Stimulated activated CD8-positive, alpha-beta memory T cell treated with anti-CD3 and anti-CD28 coated beads, Interleukin-4, amount 100 ng/mL, for 48 hours (primary cell): ENCODE results near the gene LRRC3C.
"Not testable (repeated sequence)": the region's sequence is repeated elsewhere in the genome, so short reads cannot be mapped to it uniquely, and the experiment has no call there.

ENCODE experiments used
- DNase-seq: peaks from one replicate; pipeline ENCODE4 v3.0.0-alpha.2; 2020

Gene LRRC3C

DNA sequence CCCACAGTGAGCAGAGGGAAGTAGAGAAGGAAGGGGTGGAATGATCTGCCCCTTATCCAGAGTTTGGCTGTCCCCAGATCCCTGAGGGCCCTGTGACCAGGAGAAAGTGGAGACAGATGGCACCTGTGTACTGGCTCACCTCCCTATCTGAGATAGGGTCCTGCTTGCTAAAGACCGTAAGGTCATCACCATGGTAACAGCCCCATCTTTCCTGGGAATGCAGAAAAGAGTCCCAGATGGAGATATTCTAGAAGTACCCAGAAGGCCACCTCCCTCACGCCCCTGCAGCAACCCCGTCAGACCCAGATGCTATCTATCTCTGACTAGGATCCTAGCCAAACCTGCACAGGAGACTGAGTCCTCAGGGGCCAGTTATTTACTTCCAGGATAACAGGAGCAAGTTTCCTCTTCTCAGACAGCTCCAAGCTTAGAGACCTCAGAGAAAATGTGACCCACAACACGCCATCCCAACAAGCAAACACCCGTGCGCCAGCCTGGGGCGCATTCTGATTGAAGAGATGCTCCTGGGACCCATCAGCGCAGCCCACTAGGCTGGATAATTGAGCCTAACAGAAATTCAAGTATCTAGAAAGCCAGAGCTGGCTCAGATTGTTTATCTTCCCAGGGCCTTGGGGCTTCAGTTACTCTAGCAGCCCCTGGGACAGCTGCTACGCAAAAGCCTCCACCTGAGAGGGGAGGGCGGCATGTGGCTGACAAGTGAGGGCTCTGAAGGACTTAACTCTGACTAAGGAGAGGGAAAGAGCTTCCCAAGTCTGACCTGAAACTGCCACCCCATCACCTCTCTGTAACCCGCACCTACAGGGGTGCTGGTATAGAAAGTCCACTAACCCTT is 2.0 kb upstream of the LRRC3C start:
- no peak for DNase-seq

DNA sequence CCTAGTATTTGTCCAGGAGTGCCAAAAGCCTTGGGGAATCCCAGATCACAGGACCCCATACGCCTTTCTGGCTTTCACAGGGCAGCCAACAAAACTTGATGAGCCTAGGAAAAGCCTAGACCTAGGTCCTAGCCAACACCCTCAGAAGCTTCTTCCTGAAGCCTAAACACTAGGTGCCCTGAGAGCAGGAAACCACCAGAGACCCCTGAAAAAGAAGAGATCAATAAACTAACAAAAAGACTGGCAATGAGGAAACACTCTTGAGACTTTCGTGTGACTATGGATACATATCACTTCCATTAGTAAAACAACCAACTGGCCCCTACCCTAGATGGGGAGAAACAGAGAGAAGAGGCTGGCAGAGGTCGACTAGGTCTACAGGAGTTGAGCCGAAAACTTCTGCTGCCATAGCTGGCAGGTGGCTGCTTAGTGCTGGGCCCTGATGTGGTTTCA is 1.4 kb upstream of the LRRC3C start:
- DNase-seq: no peak

DNA sequence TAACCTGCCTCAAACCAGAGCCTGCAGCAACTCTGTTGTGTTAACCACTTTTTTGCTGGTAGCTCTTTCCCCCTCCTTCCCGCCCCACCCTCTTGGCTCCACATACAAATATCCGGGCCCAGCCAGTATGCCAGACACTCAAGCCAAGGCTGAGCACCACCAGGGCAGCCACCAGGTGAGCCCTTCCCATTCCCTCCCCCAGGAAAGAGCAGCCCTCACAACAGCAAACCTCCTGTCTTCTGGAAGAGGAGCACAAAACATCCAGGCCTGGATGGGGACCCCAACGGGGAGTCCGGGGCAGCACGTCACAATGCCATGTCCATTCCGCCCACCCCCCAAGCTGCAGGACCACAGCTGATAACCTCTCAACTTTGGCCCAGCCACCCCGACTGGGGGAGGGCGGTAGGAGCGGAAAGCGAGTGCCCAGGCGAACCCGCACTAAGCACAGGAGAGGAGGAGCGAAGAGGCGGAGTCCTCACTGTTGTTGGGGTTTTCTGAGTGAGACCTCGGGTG is 888 bp upstream of the LRRC3C start:
- peak; percentile 71 for DNase-seq

DNA sequence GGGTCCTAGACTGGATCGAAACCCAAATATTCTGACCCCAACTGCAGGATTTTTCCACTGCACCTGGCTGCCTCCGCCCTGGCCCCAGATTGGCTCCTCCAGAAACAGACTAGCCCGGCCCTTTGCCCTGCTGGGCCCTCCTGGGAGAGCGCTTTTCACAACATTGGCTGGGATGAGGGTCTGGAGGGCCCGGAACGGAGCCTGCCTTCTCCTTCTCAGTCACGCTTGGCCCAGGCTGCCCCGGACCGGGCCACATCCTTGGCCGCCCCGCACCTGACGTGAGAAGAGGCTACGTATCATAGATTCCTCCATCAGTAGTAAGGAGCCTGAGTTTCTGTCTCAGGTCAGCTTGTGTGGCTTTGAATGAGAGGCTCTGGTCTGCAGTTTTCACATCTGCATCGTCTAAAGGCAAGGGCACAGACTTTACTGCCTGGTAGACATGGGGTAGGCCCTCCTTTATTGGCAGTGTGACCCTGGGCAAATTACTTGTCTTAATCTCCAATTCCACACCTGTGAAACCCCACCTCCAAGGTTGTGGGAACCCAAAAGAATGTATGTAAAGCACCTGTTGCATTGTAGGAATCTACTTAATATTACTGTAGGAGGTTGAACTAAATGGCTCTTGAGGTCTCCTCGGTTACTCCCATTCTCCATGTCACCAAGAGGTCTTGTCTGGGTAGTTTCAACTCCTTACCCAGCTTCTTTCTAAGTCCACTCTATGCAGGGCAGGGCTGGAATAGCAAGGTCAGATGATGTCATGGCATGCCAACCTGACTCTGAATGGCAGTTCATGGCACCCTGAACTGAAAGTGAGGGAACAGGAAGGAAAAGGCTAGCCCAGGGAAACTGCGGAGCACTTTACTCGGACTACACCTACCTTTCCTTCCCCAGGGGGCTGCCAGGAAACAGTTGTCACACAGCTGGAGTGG is 661 bp downstream of the LRRC3C start:
- peak; percentile 43 for DNase-seq

DNA sequence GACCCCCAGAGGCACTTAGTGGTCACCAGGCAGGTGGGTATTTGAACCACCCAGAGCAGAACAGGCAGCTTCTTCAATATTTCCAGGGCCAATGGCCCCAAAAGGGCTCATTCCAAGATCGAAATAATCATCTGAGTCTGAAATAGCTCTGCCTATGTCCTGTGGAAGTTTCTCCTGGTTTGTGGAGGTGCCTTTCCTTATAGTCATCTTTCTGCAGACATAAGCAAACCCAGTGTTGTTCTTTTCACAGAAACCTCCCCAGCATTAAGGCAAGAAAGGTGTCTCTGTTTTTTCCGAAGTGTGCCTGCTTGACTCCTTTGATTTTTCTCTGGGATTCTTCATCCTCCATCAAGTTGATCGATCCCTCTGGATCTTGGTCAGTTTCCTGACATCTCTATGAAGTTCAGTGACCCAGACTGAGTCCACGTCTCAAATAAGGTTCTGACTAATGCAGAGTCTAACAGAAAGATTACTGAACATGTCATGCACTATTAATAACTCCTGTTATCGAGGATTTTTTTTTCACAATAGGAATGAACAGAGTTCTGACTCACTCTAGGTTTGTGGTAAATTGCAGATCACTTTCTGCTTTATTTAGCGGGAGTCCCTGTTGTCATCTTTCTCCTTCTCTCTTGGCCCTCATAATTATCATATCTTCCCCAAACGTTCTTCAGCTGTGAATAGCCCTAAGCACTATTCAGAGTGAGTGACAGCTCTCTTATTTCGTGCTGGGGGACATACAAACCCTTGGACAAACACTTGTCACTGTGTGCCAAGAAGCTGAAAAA is 1.5 kb downstream of the LRRC3C start:
- DNase-seq: no peak

DNA sequence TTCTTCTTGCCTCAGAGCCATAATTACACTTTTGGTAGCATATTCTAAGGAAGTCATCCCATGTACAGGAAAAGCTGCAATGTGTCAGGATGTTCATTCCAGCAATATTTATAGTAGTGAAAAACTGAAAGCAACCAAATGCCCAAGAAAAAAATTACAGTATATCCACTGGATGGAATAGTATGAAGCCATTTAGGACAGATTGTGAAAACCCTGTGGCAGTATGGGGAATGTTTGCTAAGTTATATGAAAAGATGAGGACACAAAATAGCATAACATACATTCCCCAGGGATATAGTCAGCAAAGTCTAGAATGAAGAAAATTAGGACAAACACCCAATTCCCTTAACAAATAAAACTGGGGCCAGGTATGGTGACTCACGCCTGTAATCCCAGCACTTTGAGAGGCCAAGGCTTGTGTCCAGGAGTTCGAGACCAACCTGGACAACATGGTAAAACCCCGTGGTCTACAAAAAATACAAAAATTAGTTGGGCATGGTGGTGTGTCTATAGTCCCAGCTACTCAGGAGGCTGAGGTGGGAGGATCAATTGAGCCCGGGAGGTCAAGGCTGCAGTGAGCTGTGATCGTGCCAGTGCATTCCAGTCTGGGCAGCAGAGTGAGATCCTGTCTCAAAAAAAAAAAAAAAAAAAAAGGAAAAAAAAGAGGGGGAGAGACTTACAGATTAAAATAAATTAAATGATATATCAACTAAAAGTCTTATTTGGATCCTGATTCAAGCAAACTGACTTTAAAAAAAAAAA is 2.3 kb downstream of the LRRC3C start:
- no peak for DNase-seq

DNA sequence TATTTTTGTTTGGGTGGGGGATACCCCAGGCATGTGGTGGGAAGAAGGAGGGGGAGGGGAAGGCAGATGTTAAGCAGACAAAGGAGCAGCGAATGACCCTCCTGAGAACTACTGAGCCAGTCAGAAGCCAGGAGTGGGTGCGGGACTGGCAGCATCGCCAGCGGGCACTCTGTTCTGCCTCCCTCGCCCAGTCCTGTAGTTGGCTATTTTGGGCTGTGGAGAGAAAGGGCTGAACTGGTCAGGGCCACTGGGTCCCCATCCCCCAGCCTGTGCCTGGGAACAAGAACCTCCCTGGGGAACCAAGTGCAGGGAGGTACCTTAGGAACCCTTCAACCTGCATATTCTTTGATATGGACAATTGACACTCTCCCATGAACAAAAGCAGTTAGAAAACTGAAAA is 6.4 kb downstream of the LRRC3C start:
- no peak for DNase-seq

DNA sequence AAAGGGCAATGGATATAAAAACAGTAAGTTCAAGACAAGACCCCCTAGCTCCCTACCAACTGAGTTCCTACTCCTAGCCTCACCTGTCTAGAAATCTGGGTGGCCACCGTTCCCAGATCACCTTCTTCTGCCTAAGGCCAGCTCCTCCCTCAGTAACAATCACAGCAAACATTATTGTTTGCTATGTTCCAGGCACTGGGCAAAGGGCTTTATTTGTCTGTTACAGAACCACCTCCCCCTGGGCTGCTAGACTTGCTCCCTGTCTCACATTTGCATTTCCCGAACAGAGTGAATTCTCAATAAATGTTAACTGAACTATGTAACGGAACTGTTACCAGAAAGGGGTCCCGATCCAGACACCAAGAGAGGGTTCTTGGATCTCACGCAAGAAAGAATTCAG is 6.8 kb downstream of the LRRC3C start:
- DNase-seq: no peak

DNA sequence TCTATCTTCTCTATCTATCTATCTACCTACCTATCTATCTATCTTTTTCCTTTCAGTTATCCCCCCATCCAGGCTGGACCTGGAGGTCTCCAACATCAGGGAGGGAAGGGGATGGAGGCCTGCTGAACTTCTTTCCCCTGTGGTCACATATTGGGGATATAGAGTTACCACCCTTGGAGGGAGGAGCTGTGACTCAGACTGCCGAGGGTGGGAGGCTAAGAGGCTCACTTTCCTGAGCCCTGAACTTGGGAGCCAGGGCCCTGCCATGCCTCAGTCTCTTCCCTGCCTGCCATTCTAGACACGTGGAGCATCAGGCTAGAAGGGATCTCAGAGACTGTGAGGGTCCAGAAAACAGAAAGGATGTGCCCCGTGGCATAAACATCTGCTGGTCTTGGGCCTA is 8.4 kb downstream of the LRRC3C start:
- DNase-seq: no peak

DNA sequence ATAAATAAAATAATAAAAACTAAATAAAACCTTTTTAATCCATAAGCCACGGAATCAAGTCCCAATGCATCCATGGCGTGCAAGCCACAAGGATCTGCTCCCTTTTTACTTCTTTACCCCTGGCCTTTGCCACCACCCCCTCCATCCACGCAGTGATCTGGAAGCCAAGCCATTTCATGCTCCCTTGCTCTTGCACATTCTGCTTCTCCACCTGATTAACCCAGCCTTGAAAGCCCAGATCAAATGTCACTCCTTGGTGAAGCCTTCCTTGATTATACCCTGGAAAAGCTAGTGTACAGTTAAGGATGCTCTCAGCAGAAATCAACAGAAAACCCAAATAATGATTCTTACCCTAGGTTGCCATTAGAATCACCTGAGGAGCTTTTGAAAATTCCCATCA is 9.9 kb downstream of the LRRC3C start:
- no peak for DNase-seq

DNA sequence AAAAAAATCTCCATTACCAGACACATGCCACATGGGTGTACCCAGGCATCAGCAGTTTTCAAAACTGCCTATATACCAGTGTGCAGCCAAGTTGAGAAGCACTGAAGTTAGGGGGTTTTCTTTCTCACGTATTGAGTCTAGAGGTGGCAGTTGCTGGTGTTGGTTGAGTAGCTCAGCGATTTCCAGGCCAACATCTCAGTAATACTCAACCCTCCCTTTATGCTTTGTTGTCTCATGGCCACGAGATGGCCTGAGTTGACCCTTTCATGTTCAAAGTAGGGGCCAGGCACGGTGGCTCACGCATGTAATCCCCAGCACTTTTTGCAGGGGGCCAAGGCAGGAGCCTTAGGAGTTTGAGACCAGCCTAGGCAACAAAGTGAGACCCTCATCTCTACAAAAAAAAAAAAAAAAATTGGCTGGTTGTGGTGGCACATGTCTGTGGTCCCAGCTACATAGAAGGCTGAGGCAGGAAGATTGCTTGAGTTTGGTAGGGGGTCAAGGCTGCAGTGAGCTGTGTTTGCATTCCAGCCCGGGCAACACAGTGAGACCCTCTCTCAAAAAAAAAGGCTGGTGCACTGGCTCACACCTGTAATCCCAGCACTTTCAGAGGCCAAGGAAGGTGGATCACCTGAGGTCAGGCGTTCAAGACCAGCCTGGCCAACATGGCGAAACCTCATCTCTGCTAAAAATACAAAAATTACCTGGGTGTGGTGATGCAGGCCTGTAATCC is 10.8 kb downstream of the LRRC3C start:
- no peak for DNase-seq

DNA sequence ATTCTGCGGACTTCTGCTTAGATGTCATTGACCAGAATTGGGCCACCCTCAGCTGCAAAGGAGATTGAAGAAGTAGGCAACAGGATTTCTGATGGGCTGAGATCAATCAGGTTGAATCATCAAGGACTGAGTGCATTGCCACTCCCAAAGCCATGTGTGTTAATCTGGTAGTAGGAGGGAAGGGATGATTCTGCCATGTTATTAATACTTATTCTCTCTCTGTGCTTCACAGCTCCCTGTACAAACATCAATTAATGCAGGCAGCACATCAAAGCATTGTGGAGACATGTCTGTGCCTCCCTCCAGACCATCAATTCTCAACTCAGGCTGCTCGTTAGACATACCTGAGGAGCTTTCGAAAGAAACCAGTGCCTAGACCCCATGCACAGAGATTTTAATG is 11.6 kb downstream of the LRRC3C start:
- no peak for DNase-seq

DNA sequence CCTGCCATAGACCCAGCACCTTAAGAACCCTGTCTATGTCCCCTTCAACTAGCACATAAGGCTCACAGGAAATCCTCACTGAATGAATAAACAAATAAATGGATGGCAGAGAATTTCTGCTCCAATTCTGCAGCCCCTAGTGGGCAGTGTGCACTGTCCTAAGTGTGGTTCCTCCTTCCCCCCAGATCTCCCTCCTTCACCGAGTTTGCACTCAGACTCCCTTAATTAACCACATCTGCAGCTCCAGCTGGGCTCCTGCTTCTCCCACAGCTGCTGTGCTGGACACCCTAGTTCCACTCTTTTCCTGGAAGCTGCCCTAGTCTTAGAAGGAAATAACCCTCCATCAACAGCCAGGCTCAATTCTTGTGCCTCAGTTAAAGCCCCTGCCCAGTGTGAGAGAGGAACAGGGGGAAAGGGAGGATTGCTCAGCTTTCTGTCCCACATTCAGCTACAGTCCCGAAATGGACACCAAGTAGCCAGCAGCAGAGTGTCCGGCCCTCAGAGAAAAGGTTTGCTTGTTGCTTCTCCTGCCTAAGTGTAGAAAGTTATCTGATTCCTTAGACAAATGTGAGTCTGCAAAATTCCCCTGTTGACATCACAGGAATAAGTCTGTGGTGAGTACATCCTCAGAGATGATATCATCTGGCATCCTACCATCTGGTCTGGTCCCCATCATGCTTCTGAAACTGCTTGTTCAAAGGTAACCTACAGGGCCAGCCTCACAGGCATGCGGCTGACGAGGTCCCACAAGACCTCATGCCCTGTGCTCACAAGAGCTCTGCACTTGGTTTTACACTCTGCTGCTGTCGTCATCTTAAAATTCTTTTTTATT is 12.3 kb downstream of the LRRC3C start:
- peak; percentile 62 for DNase-seq

DNA sequence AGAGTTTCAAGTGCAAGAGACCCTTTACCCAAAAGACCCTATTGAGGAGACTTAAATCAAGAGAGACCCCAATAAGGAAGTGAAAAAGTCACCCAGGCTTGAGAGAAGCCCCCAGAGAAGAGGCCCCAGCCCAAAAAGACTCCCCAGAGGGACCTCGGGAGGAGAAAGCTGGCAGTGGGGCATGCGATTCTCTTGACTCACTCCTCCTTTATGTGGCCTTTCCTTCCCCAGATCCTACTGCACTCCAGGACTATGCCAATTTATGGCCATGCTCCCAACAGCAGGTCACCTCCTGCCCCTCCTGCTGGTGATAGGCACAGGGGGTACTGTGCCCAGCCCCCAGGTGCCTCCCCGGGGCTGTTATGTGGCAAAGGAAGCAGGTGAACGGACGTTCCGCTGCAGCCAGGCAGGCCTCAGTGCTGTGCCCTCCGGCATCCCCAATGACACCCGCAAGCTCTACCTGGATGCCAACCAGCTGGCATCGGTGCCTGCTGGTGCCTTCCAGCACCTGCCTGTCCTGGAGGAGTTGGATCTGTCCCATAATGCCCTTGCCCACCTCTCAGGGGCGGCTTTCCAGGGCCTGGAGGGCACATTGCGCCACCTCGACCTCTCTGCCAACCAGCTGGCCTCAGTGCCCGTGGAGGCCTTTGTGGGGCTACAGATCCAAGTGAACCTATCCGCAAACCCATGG is 16.3 kb downstream of the LRRC3C start:
- DNase-seq: no peak

DNA sequence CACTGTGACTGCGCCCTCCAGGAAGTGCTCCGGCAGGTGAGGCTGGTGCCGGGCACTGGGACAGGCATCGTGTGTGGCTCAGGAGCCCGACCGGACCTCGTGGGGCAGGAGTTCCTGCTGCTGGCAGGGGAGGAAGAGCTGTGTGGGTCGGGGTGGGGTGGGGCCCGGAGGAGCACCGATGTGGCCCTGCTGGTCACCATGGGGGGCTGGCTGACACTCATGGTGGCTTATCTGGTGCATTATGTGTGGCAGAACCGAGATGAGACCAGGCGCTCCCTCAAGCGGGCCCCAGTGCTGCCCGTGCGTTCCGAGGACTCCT is 16.8 kb downstream of the LRRC3C start:
- DNase-seq: no peak

DNA sequence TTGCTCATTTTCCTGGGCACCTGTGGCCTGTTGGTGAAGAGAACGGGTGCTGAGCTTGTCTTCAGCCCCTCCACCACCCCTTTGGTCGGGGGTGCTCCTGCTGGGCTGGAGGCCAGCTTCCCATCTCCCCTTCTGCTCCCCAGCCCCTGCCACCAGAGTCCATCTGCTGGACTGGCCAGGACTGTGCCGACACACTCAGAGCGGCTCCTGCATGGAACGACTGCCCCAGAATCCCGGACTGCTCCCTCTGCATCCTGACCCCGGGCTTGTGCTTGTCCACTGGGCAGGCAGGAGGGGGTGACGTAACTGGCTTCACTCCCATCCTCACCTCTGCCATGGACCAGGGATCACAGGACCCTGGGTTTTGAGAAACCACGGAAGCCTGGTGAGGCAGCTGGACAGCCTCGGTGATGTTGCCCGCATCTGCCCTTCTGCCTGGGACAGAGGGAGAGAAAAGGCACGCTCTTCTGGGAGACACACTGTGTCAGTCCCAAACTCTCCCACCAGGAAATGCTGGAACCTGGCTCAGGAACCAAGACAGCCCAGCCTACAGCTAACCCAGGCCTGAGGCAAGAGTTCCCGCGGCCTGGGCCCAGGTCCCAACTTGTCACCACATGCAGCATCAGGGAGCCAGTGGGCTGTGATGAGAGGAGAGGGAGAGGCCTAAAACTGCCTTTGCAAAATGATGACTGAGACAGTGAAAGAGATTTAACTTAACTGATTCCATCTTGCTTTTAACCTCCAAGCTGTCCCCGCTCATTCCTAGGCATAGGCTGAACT is 19.2 kb downstream of the LRRC3C start:
- DNase-seq: no peak

DNA sequence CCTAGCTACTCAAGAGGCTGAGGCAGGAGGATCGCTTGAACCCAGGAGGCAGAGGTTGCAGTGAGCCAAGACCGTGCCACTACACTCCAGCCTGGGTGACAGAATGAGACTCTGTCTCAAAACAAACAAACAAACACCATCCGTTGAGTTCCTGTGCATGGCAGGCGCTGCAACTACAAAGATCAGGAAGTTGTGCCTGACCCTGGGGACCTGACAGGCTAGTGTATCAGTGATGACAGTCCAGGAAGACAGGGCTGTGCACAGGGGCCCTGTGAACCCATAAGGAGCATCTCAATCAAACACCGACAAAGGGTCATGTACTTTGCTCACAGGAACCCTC is 20.9 kb downstream of the LRRC3C start:
- DNase-seq: not testable (repeated sequence)

DNA sequence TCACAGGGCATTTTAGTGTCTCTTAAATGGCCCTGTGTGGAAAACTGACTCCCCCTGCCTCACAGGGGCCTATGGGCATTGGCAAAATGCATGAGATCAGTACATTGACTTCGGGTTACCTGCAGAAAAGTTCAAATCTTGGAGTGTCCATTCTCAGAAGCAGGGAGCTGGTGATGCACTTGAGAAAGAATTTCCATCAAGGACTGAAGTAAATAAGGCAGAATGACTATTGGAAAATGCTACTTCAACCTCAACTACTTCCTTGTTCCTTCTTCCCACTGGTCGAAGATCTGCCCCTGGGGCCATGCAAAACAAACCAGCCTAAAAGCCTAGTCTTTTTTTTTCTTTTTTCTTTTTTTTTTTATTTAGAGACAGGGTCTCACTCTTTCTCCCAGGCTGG is 21.5 kb downstream of the LRRC3C start:
- DNase-seq: no peak

DNA sequence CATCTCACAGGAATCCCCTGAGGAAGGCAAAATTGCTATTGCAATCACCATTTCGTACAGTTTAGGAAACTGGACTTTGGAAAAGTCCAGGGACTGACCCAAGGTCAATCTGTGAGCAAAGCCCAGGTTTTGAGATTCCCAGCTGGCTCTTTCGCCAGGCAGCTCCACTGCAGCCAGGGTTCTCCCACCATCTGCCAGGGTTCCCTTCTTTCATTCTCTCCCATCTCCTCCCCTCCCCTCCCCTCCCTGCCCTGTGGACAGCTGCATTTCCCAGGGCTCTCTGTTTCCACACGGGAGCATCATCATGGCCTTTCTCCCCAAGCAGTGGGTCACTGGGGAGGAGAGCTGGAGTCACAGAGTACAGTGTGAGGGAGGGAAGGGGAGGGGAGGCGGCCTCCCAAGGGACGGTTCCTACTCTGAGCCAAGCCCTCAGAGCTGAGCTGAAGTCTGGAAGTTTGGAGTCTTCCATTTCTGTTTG is 23.4 kb downstream of the LRRC3C start:
- DNase-seq: no peak
